ENCODE data around the gene GPC1. TPM values are rescaled to one million over a fixed set of nuclear protein-coding genes. Genes with fewer than 3 reads are reported as not detected.

Gene GPC1
- total and polyA plus RNA-seq, 2 of the 13 experiments (the other 11 are each of a cell fraction or from before 2014, with no cell fraction given), result 4.0 to 5.5 TPM

- TF ChIP-seq RAD21 (CRISPR knock-in tag; IDR thresholded peaks at IDR 0.05) (0 out of 2 replicates have a peak, but pooled peaks have one; percentile 31), PTBP1 (IDR thresholded peaks at IDR 0.05; ENCODE audit: low read depth, low read length, poor library complexity, severe bottlenecking) (no peak), ZFP37 (CRISPR knock-in tag; IDR thresholded peaks at IDR 0.05; ENCODE audit: borderline replicate concordance) (no peak), ZBTB10 (CRISPR knock-in tag; IDR thresholded peaks at IDR 0.05; ENCODE audit: borderline replicate concordance) (no peak), NFAT5 (CRISPR knock-in tag; IDR thresholded peaks at IDR 0.05) (no peak), MEIS1 (CRISPR knock-in tag; IDR thresholded peaks at IDR 0.05; ENCODE audit: borderline replicate concordance) (no peak), MNT (IDR thresholded peaks at IDR 0.05) (no peak), XRCC5 (optimal IDR thresholded peaks at IDR 0.05; ENCODE audit: low read length) (peak; percentile 35)
Measured at GRCh38 chr2:240429872-240430491, 5.5 kb upstream of the GPC1 start (continued).
